Measurements from ENCODE around the gene UBE2Q2.
"Not testable (repeated sequence)": the region's sequence is repeated elsewhere in the genome, so short reads cannot be mapped to it uniquely, and the experiment has no call there.

UBE2Q2 gene

GRCh38 chr15:75842722-75843677 lies at the start of gene UBE2Q2:
TSS of gene UBE2Q2 (plus strand) at chr15:75843447. CDS start at chr15:75843667, 220 bp downstream.
- DNase-seq, result peak in 1 of 2 experiments; percentile 74

- DNase-seq, result no peak
These were observed 46.9 kb upstream of the UBE2Q2 start for GRCh38 chr15:75796321-75796720.

GRCh38 chr15:75797146-75797545 lies 46.1 kb upstream of the UBE2Q2 start:
- not testable (repeated sequence) for DNase-seq

- no peak for DNase-seq
These were observed 44.1 kb upstream of the UBE2Q2 start for GRCh38 chr15:75799190-75799589.

GRCh38 chr15:75800409-75800808 lies 42.8 kb upstream of the UBE2Q2 start:
- DNase-seq, result not testable (repeated sequence)

GRCh38 chr15:75801859-75802593 lies 41.2 kb upstream of the UBE2Q2 start:
- peak; percentile 67 to 72 for DNase-seq

GRCh38 chr15:75807486-75807885 lies 35.8 kb upstream of the UBE2Q2 start:
- DNase-seq, result not testable (repeated sequence)

GRCh38 chr15:75808009-75808408 lies 35.2 kb upstream of the UBE2Q2 start:
- not testable (repeated sequence) for DNase-seq

- DNase-seq, result no peak
These were observed 34.7 kb upstream of the UBE2Q2 start for GRCh38 chr15:75808563-75808962.

- DNase-seq, result no peak
These were observed 33.1 kb upstream of the UBE2Q2 start for GRCh38 chr15:75809986-75810750.

GRCh38 chr15:75810874-75811498 lies 32.3 kb upstream of the UBE2Q2 start:
- DNase-seq, result no peak

- no peak for DNase-seq
These were observed 31.6 kb upstream of the UBE2Q2 start for GRCh38 chr15:75811626-75812025.

GRCh38 chr15:75814794-75815193 lies 28.5 kb upstream of the UBE2Q2 start:
- DNase-seq, result no peak

GRCh38 chr15:75815811-75816719 lies 27.2 kb upstream of the UBE2Q2 start:
- DNase-seq, result no peak

GRCh38 chr15:75817138-75817935 lies 25.9 kb upstream of the UBE2Q2 start:
- DNase-seq, result no peak

GRCh38 chr15:75820206-75820605 lies 23.0 kb upstream of the UBE2Q2 start:
- DNase-seq, result no peak

GRCh38 chr15:75821786-75822345 lies 21.4 kb upstream of the UBE2Q2 start:
- DNase-seq, result no peak

GRCh38 chr15:75822685-75823278 lies 20.5 kb upstream of the UBE2Q2 start:
- DNase-seq, result no peak

- DNase-seq, result no peak
These were observed 19.2 kb upstream of the UBE2Q2 start for GRCh38 chr15:75823860-75824613.
